OCI-LY7 (cell line): Measurements from ENCODE around the gene VWA8.

Experiments used
- EZH2phosphoT487 ChIP-seq: fragments of 200-600 bp; sonication (generic); IDR thresholded peaks from 2 replicates; pipeline ENCODE4 v1.6.1; 2018; ENCODE audit warnings: low read depth, borderline replicate concordance, mild to moderate bottlenecking, mixed run types, antibody characterized with exemption, low read length, moderate library complexity, mixed read lengths
- TF ChIP-seq, protein P1 (sequence below): fragments of 200-600 bp; sonication (generic); conservative IDR thresholded peaks from 2 replicates; pipeline ENCODE4 v1.5.1; 2014; ENCODE audit warnings: mild to moderate bottlenecking, antibody characterized with exemption, low read length, moderate library complexity, mixed read lengths

DNA sequence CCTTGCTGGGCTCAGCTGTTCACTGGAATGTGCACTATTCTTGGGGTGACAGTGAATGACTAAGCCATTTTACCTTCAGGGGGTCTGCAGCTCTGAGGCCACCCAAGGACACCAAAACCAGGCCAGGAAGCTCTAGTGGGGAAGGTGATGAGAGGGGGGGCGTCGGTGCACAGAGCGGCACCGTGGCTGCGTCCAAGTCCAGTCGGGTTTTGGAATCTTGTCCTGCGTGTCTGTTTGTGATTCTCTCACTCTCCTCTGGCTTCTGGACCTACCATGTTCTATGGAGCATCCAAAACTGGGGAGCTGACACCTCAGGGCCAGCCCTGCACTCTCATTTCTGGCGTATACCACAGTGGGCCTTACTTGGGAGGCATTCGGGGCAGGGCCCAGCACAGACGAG lies 411.4 kb downstream of the VWA8 start:
- TF ChIP-seq, protein P1, sequence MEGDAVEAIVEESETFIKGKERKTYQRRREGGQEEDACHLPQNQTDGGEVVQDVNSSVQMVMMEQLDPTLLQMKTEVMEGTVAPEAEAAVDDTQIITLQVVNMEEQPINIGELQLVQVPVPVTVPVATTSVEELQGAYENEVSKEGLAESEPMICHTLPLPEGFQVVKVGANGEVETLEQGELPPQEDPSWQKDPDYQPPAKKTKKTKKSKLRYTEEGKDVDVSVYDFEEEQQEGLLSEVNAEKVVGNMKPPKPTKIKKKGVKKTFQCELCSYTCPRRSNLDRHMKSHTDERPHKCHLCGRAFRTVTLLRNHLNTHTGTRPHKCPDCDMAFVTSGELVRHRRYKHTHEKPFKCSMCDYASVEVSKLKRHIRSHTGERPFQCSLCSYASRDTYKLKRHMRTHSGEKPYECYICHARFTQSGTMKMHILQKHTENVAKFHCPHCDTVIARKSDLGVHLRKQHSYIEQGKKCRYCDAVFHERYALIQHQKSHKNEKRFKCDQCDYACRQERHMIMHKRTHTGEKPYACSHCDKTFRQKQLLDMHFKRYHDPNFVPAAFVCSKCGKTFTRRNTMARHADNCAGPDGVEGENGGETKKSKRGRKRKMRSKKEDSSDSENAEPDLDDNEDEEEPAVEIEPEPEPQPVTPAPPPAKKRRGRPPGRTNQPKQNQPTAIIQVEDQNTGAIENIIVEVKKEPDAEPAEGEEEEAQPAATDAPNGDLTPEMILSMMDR: no peak
- TF ChIP-seq EZH2phosphoT487: no peak
